Measurements from ENCODE around the gene SHC1.

DNA sequence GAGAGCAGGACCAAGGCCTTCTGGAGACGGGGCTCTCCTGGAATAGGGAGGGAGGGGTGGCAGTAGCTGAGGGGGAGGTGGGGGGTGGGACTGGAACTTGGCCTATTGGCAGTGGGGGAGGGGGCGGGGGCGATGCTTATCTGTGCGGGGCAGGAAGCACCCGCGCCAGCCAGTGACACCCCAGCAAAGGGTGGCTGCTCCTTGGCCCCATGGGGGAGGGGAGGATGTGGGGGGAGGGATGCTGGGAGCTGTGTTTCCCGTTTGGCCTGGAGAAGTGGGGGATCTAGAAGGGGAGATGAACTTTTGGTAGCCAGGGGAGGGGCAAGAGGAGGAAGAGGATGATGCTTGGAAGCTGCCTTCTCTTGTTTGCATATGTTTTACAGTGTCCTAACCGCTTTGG is 43.1 kb upstream of the SHC1 start:
- TF ChIP-seq POLR2AphosphoS5 (IDR thresholded peaks at IDR 0.05; ENCODE audit: low read depth, low read length): no peak
- no peak for TF ChIP-seq POLR2A (IDR thresholded peaks at IDR 0.05; ENCODE audit: low read depth, low read length)
